Fibroblast of pulmonary artery (primary cell): ENCODE measurements around the gene NCL.
A peak's percentile ranks its signal among the peaks of the same experiment; 100 is the strongest.
"Not testable (repeated sequence)": the region's sequence is repeated elsewhere in the genome, so short reads cannot be mapped to it uniquely, and the experiment has no call there.

Experiments used
- DNase-seq: peaks from one replicate; pipeline ENCODE4 v3.0.0-alpha.2; 2010; ENCODE audit warnings: low read depth
- H3K4me3 ChIP-seq: replicated peaks from 2 replicates; pipeline ENCODE4 v1.5.1; 2011; ENCODE audit warnings: low read depth, mild to moderate bottlenecking, control low read depth, low read length, moderate library complexity
- CTCF ChIP-seq: IDR thresholded peaks from 2 replicates; pipeline ENCODE4 v1.5.1; 2011; ENCODE audit warnings: mild to moderate bottlenecking, control low read depth, low read length, inconsistent platforms; ENCODE audit errors: missing control alignments

NCL gene

GRCh38 chr2:231405601-231406367, 58.5 kb downstream of the NCL start:
- TF ChIP-seq CTCF = peak; percentile 32
- H3K4me3 ChIP-seq, DNase-seq: not testable (repeated sequence)

- DNase-seq, H3K4me3 ChIP-seq: not testable (repeated sequence)
These were observed 60.1 kb downstream of the NCL start for GRCh38 chr2:231404183-231404578.
